Measurements from ENCODE around the gene NOTO.

DNA sequence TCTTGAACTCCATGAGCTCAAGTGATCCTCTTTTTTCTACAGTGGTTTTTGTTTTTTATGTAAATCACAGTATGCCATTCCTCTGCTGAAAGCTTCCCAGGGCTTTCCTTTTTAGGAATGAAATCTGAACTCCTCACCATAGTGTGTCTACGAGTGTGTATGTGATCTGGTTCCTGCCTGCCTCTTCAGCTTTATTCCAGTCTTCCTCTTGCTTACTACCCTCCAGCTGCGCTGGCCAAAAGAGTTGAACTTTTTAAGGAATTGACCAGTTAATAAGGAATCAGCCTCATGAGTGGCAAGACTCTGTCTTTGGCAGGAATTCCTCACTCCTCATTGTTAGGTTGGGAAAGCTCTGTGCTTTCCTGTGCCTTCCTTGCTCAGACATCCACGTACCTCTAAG lies 35.8 kb downstream of the NOTO start:
- no peak for TF ChIP-seq POLR2A (IDR thresholded peaks at IDR 0.05; ENCODE audit: low read depth, low read length)
- TF ChIP-seq TAF1 (IDR thresholded peaks at IDR 0.05; ENCODE audit: low read depth, low read length), result no peak
- TF ChIP-seq POLR2AphosphoS5 (IDR thresholded peaks at IDR 0.05; ENCODE audit: low read depth, low read length), result no peak

All from GM12891 (cell line).